Adrenal gland (tissue), 12 donors: ENCODE measurements around the gene TRABD. TPM values are rescaled to one million over a fixed set of nuclear protein-coding genes. Genes with fewer than 3 reads are reported as not detected.

Source experiments
- DNase-seq, 7 donors: peaks; one replicate each; pipeline ENCODE4 v3.0.0-alpha.2; 2019 to 2020
- H3K27ac ChIP-seq, 5 donors: fragments of 200-600 bp; sonication (generic) in 4 of 5; 1 replicate in 3 of 5; 2 replicates in 2 of 5; pipeline versions ENCODE4 v1.5.1 to v1.8.0; 2016 to 2020; ENCODE audit warnings: mild to moderate bottlenecking in 1 of 5
- H3K27me3 ChIP-seq: fragments of 200-600 bp; 2 replicates; pipeline ENCODE4 v1.8.0; 2021
- H3K36me3 ChIP-seq, 2 donors: fragments of 200-600 bp; replicated peaks in 1 of 2; 1 replicate in 1 of 2; 2 replicates in 1 of 2; pipeline versions ENCODE4 v1.5.1 to v1.8.0; 2018 to 2022
- H3K4me1 ChIP-seq, 2 donors: fragments of 200-600 bp; replicated peaks in 1 of 2; 1 replicate in 1 of 2; 2 replicates in 1 of 2; pipeline versions ENCODE4 v1.5.1 to v1.8.0; 2018 to 2021
- H3K4me3 ChIP-seq, 4 donors: fragments of 200-600 bp; sonication (generic) in 3 of 4; one replicate each; pipeline ENCODE4 v1.5.1; 2016 to 2018
- H3K9me3 ChIP-seq, 3 donors: fragments of 200-600 bp; sonication (generic) in 1 of 3; replicated peaks in 1 of 3; 1 replicate in 2 of 3; 2 replicates in 1 of 3; pipeline versions ENCODE4 v1.5.1 to v1.8.0; 2016 to 2021
- POLR2A ChIP-seq, 2 donors: fragments of 450-650 bp; IDR thresholded peaks; one replicate each; pipeline ENCODE4 v1.6.1; 2017; ENCODE audit warnings: antibody characterized with exemption in 2 of 2, mild to moderate bottlenecking in 2 of 2, moderate library complexity in 1 of 2
- WGBS, 4 donors: extraction: QIAGEN DNeasy Blood & Tissue Kit in 2 of 4; methylation state at CpG; one replicate each; pipeline versions ENCODE4 v1.1.5 to v1.1.7; 2013 to 2017; 5-methylcytosine and 5-hydroxymethylcytosine counted together
- intact Hi-C, 2 donors: fragments of 100-400 bp; cut with DNase I; formaldehyde crosslinking; loops; one replicate each; pipeline versions ENCODE4 v1.14.1 to v1.15.0; 2022 to 2023
- polyA plus RNA-seq, 3 donors: library from polyadenylated mRNA; stranded (reverse); fragments of 200-250 nt in 2 of 3; fragments of 350-450 nt in 1 of 3; fragmentation: Illumina TruSeq in 1 of 3; extraction: RNeasy Lipid Tissue Mini Kit (QIAGEN cat#74804) in 1 of 3; gene quantifications; one replicate each; pipeline ENCODE4 v1.2.3, GENCODE V29; 2013 to 2014
- total RNA-seq, 9 donors: library from RNA; depleted of rRNA in 4 of 9; stranded (reverse); fragments of >200 nt in 4 of 9; fragments of 120-200 nt in 1 of 9; fragmentation: NEBNext Ultra II Directional in 1 of 9; extraction: Animal tissue kit (Norgen Biotek cat#: 25700) in 1 of 9; gene quantifications; one replicate each; pipeline versions ENCODE4 v1.1.0 to v1.2.4, GENCODE V29; 2013 to 2023
- TF ChIP-seq, protein P1 (sequence below), 6 experiments: fragments of 450-650 bp in 4 of 6; fragments of 200-600 bp in 2 of 6; sonication (generic) in 1 of 6; IDR thresholded peaks; 1 replicate in 5 of 6; 2 replicates in 1 of 6; pipeline versions ENCODE4 v1.5.1 to v1.8.0; 2016 to 2021; ENCODE audit warnings: antibody characterized with exemption in 6 of 6, mild to moderate bottlenecking in 2 of 6, moderate library complexity in 1 of 6
- donor health status: healthy with polysubstance abuse.
- donor health status: Bipolar disorder and iron deficiency.
- donor health status: DM: yes; HTN: yes; CAD: no.
- donor health status: DM: no; HTN: no; CAD: no.
- donor health status: DM: no; HTN: no; CAD: no.
- donor health status: DM: yes; HTN: yes; CAD: no.

Gene TRABD
- total and polyA plus RNA-seq, 12 donors = 3.0 to 79.0 (median 28.9) TPM

DNA sequence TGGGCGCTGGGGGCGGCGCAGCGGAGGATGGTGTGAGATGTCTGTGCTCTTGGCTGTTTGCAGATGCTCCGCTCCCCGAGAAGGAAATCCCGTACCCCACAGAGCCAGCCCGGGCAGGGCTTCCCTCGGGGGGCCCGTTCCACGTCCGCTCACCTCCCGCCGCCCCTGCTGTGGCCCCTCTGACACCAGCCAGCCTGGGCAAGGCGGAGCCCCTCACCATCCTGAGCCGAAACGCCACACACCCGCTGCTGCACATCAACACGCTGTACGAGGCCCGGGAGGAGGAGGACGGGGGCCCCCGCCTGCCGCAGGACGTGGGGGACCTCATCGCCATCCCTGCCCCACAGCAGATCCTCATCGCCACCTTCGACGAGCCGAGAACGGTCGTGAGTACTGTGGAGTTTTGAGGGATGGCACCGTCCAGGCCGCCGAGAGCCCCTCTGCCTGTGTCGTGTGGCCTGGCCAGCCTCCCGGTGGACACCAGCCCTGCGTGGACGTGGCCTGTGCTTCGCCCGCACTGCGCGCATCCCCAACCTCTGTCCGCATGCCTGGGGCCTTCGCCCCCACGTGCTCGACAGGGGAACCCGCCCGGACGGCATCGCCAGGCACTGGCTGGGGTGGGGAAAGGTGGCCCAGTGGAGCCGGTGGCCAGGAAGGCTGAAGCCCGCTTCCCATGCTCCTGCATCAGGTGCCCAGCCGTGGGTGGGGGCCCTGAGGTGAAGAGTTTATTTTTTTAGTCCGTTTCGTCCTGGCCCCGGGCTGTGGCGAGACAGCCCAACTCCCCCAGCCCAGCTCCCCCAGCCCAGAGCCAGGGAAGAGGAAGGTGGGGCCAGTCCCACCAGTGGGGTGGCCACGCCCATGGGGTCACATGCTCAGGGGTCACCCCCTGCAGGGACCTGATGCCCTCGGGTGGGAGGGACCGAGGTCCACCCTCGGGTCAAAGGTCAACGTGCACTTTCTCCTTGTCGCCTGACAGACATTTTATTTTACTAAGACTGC, 6.5 kb upstream of the TRABD start:
- Histone ChIP-seq H3K4me1 (peaks cover 0 to 5% of the 10 kb centered on the region in 2 donors), H3K4me3 (no peak overlapping the region), H3K36me3 (no peaks in the 10 kb centered on the region), H3K27ac (no peak overlapping the region), H3K9me3 (no peaks in the 10 kb centered on the region), H3K27me3 (peaks cover 11% of the 10 kb centered on the region)
- TF ChIP-seq POLR2A (IDR thresholded peaks at IDR 0.05) = no peak
- TF ChIP-seq, protein P1, sequence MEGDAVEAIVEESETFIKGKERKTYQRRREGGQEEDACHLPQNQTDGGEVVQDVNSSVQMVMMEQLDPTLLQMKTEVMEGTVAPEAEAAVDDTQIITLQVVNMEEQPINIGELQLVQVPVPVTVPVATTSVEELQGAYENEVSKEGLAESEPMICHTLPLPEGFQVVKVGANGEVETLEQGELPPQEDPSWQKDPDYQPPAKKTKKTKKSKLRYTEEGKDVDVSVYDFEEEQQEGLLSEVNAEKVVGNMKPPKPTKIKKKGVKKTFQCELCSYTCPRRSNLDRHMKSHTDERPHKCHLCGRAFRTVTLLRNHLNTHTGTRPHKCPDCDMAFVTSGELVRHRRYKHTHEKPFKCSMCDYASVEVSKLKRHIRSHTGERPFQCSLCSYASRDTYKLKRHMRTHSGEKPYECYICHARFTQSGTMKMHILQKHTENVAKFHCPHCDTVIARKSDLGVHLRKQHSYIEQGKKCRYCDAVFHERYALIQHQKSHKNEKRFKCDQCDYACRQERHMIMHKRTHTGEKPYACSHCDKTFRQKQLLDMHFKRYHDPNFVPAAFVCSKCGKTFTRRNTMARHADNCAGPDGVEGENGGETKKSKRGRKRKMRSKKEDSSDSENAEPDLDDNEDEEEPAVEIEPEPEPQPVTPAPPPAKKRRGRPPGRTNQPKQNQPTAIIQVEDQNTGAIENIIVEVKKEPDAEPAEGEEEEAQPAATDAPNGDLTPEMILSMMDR (IDR thresholded peaks at IDR 0.05) = no peak
- 84 to 90% (median 85%) methylated on average over 53 to 64 of the region's 64 CpGs for WGBS, 4 donors
- peak in 1 of 7 donors; percentile 13 for DNase-seq
- intact Hi-C loops = no loop called here

DNA sequence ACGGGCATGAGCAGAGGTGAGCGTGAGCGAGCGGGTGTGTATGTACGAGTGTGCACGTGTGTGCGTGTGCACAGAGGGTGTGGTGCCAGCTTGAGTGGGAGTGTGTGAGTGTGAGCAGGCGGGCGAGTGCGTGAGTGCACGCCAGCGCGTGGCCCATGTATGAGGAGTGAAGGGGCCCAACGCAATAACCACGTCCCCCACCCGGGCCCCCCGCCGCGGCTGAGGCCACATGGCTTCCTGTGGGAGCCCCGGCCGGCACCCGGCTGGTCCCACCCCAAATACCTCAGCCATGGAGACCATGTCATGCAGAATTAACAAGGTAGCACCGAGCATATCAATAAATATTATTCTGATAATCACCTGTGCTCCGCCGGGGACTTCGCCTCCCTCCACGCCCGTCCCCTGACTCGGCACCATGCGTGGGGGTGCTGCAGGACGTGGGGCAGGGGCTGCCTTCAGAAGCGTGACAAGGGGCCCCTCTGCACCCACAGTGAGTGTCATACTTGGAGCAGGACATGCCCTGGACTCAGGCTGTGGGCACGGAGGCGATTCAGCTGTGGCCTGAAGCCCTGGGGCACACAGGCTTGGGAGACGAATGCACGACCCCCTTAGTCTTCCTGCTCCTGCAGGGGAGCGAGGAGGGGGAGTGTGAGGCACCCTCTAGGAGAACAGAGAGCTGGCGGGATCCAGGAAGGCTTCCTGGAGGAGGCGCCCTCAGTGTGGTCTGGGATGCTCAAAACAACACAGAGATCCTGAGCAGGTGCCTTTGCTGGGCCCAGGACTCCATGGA, 5.6 kb upstream of the TRABD start:
- intact Hi-C loops = no loop called here
- no peak overlapping the region for H3K4me3 ChIP-seq
- DNase-seq = peak in 1 of 7 donors; percentile 13
- peaks cover 0 to 10% of the 10 kb centered on the region in 2 donors for H3K4me1 ChIP-seq
- no peaks in the 10 kb centered on the region for H3K9me3 ChIP-seq
- H3K36me3 ChIP-seq = no peaks in the 10 kb centered on the region
- WGBS, 4 donors = 76 to 83% (median 78%) methylated on average over 29 to 39 of the region's 39 CpGs
- peaks cover 11% of the 10 kb centered on the region for H3K27me3 ChIP-seq
- no peak for TF ChIP-seq POLR2A (IDR thresholded peaks at IDR 0.05)
- TF ChIP-seq, protein P1 (IDR thresholded peaks at IDR 0.05) = no peak
- H3K27ac ChIP-seq = no peak overlapping the region

DNA sequence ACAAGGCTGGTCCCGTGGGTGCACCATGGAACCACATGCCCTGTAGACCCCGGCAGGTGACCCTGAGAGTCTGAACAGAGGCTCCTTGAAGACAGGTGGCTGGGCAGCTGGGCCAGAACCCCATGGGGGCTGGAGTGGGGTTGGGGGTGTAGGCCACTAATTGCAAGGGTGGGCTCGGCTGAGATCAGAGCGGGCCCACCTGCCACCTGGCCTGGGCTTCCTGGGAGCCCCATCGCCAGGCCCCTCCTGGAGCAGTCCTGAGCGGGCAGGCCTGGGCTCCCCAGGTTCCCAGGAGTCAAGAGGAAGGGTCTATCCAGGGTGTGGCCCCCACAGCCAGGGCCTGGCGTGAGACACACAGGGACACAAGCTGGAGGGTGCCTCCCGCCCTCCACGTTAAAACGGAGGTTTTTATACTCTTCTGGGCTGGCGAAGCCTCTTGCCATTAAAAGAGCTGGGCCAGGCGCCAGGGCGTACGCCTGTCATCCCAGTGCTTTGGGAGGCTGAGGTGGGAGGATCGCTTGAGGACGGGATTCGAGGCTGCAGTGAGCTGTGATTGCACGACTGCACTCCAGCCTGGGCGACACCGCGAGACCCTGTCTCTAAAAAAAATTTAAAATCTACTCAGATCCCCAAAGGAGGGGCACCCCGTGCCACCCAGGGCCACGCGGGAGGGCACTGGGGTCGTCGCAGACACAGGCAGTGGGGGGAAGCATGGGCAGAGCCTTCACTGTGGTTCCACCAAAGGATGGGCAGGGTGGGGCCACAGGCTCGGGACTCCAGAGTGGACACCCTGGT, 4.8 kb upstream of the TRABD start:
- intact Hi-C loops = no loop called here
- TF ChIP-seq POLR2A (IDR thresholded peaks at IDR 0.05) = no peak
- TF ChIP-seq, protein P1 (IDR thresholded peaks at IDR 0.05) = no peak
- H3K27me3 ChIP-seq = peaks cover 11% of the 10 kb centered on the region
- peaks cover 0 to 10% of the 10 kb centered on the region in 2 donors for H3K4me1 ChIP-seq
- WGBS, 4 donors = 92 to 93% (median 93%) methylated on average over 20 to 27 of the region's 27 CpGs
- no peaks in the 10 kb centered on the region for H3K9me3 ChIP-seq
- no peak overlapping the region for H3K27ac ChIP-seq
- peak in 2 of 7 donors; percentile 19 to 51 for DNase-seq
- H3K36me3 ChIP-seq = no peaks in the 10 kb centered on the region
- no peak overlapping the region for H3K4me3 ChIP-seq
